ENCODE data around the gene CIT.
"Not testable (repeated sequence)": the region's sequence is repeated elsewhere in the genome, so short reads cannot be mapped to it uniquely, and the experiment has no call there.

The CIT gene

GRCh38 chr12:119715268-119715620, 161.9 kb downstream of the CIT start:
- Mint-ChIP-seq H3K4me1 (no peaks in the 10 kb centered on the region), H3K27ac (ENCODE audit: low read depth) (no peak overlapping the region), H3K36me3 (ENCODE audit: insufficient read depth) (peaks cover 6% of the 10 kb centered on the region), H3K4me3 (no peak overlapping the region), H3K9me3 (no peaks in the 10 kb centered on the region), H3K27me3 (no peaks in the 10 kb centered on the region)
- ATAC-seq (replicated peaks; ENCODE audit: extremely low read depth, poor library complexity, severe bottlenecking) (no peak), DNase-seq (ENCODE audit: low spot score in 2 of 2) (no peak)

GRCh38 chr12:119714614-119715267, 162.4 kb downstream of the CIT start:
- Mint-ChIP-seq H3K4me1 (no peaks in the 10 kb centered on the region), H3K36me3 (ENCODE audit: insufficient read depth) (peaks cover 6% of the 10 kb centered on the region), H3K9me3 (no peaks in the 10 kb centered on the region), H3K27me3 (no peaks in the 10 kb centered on the region), H3K4me3 (no peak overlapping the region), H3K27ac (ENCODE audit: low read depth) (no peak overlapping the region)
- no peak for DNase-seq (ENCODE audit: low spot score in 2 of 2)
- no peak for ATAC-seq (replicated peaks; ENCODE audit: extremely low read depth, poor library complexity, severe bottlenecking)

- H3K27ac Mint-ChIP-seq (ENCODE audit: low read depth), result no peak overlapping the region
- no peaks in the 10 kb centered on the region for H3K27me3 Mint-ChIP-seq
- H3K4me3 Mint-ChIP-seq, result no peak overlapping the region
- H3K9me3 Mint-ChIP-seq, result no peaks in the 10 kb centered on the region
- peaks cover 6% of the 10 kb centered on the region for H3K36me3 Mint-ChIP-seq (ENCODE audit: insufficient read depth)
- ATAC-seq (replicated peaks; ENCODE audit: extremely low read depth, poor library complexity, severe bottlenecking), result no peak
- no peaks in the 10 kb centered on the region for H3K4me1 Mint-ChIP-seq
- DNase-seq (ENCODE audit: low spot score in 2 of 2), result no peak
Observed at GRCh38 chr12:119713551-119714031, 163.5 kb downstream of the CIT start.

- Mint-ChIP-seq H3K4me3 (no peak overlapping the region), H3K4me1 (no peaks in the 10 kb centered on the region), H3K36me3 (ENCODE audit: insufficient read depth) (peaks cover 9% of the 10 kb centered on the region), H3K27me3 (no peaks in the 10 kb centered on the region), H3K27ac (ENCODE audit: low read depth) (no peak overlapping the region), H3K9me3 (no peaks in the 10 kb centered on the region)
- DNase-seq (ENCODE audit: low spot score in 2 of 2) (no peak), ATAC-seq (replicated peaks; ENCODE audit: extremely low read depth, poor library complexity, severe bottlenecking) (no peak)
Observed at GRCh38 chr12:119712721-119713120, 164.4 kb downstream of the CIT start.

GRCh38 chr12:119711693-119712092, 165.4 kb downstream of the CIT start:
- H3K27me3 Mint-ChIP-seq, result no peaks in the 10 kb centered on the region
- no peak for DNase-seq (ENCODE audit: low spot score in 2 of 2)
- no peak overlapping the region for H3K27ac Mint-ChIP-seq (ENCODE audit: low read depth)
- H3K4me1 Mint-ChIP-seq, result no peaks in the 10 kb centered on the region
- H3K36me3 Mint-ChIP-seq (ENCODE audit: insufficient read depth), result peaks cover 9% of the 10 kb centered on the region
- no peaks in the 10 kb centered on the region for H3K9me3 Mint-ChIP-seq
- ATAC-seq (replicated peaks; ENCODE audit: extremely low read depth, poor library complexity, severe bottlenecking), result no peak
- no peak overlapping the region for H3K4me3 Mint-ChIP-seq

- Mint-ChIP-seq H3K4me3 (no peak overlapping the region), H3K9me3 (no peaks in the 10 kb centered on the region), H3K36me3 (ENCODE audit: insufficient read depth) (peaks cover 6% of the 10 kb centered on the region), H3K4me1 (no peaks in the 10 kb centered on the region), H3K27ac (ENCODE audit: low read depth) (no peak overlapping the region), H3K27me3 (no peaks in the 10 kb centered on the region)
- DNase-seq (ENCODE audit: low spot score in 2 of 2) (no peak), ATAC-seq (replicated peaks; ENCODE audit: extremely low read depth, poor library complexity, severe bottlenecking) (no peak)
Observed at GRCh38 chr12:119710965-119711551, 166.1 kb downstream of the CIT start.

- H3K9me3 Mint-ChIP-seq, result no peaks in the 10 kb centered on the region
- ATAC-seq (replicated peaks; ENCODE audit: extremely low read depth, poor library complexity, severe bottlenecking), result no peak
- H3K4me3 Mint-ChIP-seq, result no peak overlapping the region
- no peak overlapping the region for H3K27ac Mint-ChIP-seq (ENCODE audit: low read depth)
- H3K4me1 Mint-ChIP-seq, result no peaks in the 10 kb centered on the region
- no peak for DNase-seq (ENCODE audit: low spot score in 2 of 2)
- peaks cover 6% of the 10 kb centered on the region for H3K36me3 Mint-ChIP-seq (ENCODE audit: insufficient read depth)
- no peaks in the 10 kb centered on the region for H3K27me3 Mint-ChIP-seq
Observed at GRCh38 chr12:119710374-119710964, 166.7 kb downstream of the CIT start.

GRCh38 chr12:119706427-119706826, 170.7 kb downstream of the CIT start:
- H3K4me1 Mint-ChIP-seq; H3K36me3 Mint-ChIP-seq (ENCODE audit: insufficient read depth); H3K4me3 Mint-ChIP-seq; H3K9me3 Mint-ChIP-seq; H3K27ac Mint-ChIP-seq (ENCODE audit: low read depth); H3K27me3 Mint-ChIP-seq; DNase-seq (ENCODE audit: low spot score in 2 of 2); ATAC-seq (replicated peaks; ENCODE audit: extremely low read depth, poor library complexity, severe bottlenecking): not testable (repeated sequence)

- DNase-seq (ENCODE audit: low spot score in 2 of 2) (no peak), ATAC-seq (replicated peaks; ENCODE audit: extremely low read depth, poor library complexity, severe bottlenecking) (no peak)
- no peak overlapping the region for H3K27ac Mint-ChIP-seq (ENCODE audit: low read depth)
- H3K9me3 Mint-ChIP-seq, result no peaks in the 10 kb centered on the region
- H3K27me3 Mint-ChIP-seq, result no peaks in the 10 kb centered on the region
- H3K36me3 Mint-ChIP-seq (ENCODE audit: insufficient read depth), result peaks cover 4% of the 10 kb centered on the region
- H3K4me1 Mint-ChIP-seq, result no peaks in the 10 kb centered on the region
- H3K4me3 Mint-ChIP-seq, result no peak overlapping the region
Observed at GRCh38 chr12:119705182-119705581, 171.9 kb downstream of the CIT start.

- no peak overlapping the region for H3K4me3 Mint-ChIP-seq
- no peaks in the 10 kb centered on the region for H3K4me1 Mint-ChIP-seq
- DNase-seq (ENCODE audit: low spot score in 2 of 2) (no peak), ATAC-seq (replicated peaks; ENCODE audit: extremely low read depth, poor library complexity, severe bottlenecking) (no peak)
- H3K27me3 Mint-ChIP-seq, result no peaks in the 10 kb centered on the region
- H3K9me3 Mint-ChIP-seq, result no peaks in the 10 kb centered on the region
- no peak overlapping the region for H3K27ac Mint-ChIP-seq (ENCODE audit: low read depth)
- peaks cover 4% of the 10 kb centered on the region for H3K36me3 Mint-ChIP-seq (ENCODE audit: insufficient read depth)
Observed at GRCh38 chr12:119704065-119704747, 172.9 kb downstream of the CIT start.

GRCh38 chr12:119700078-119700477, 177.0 kb downstream of the CIT start:
- Mint-ChIP-seq H3K4me3 (no peak overlapping the region), H3K27me3 (no peaks in the 10 kb centered on the region), H3K4me1 (no peaks in the 10 kb centered on the region), H3K27ac (ENCODE audit: low read depth) (no peak overlapping the region), H3K36me3 (ENCODE audit: insufficient read depth) (peaks cover 1% of the 10 kb centered on the region), H3K9me3 (no peaks in the 10 kb centered on the region)
- DNase-seq (ENCODE audit: low spot score in 2 of 2) (no peak), ATAC-seq (replicated peaks; ENCODE audit: extremely low read depth, poor library complexity, severe bottlenecking) (no peak)

GRCh38 chr12:119699199-119699760, 177.8 kb downstream of the CIT start:
- DNase-seq (ENCODE audit: low spot score in 2 of 2) (no peak), ATAC-seq (replicated peaks; ENCODE audit: extremely low read depth, poor library complexity, severe bottlenecking) (no peak)
- H3K27me3 Mint-ChIP-seq, result no peaks in the 10 kb centered on the region
- H3K27ac Mint-ChIP-seq (ENCODE audit: low read depth), result no peak overlapping the region
- H3K4me1 Mint-ChIP-seq, result no peaks in the 10 kb centered on the region
- H3K9me3 Mint-ChIP-seq, result no peaks in the 10 kb centered on the region
- H3K4me3 Mint-ChIP-seq, result no peak overlapping the region
- no peaks in the 10 kb centered on the region for H3K36me3 Mint-ChIP-seq (ENCODE audit: insufficient read depth)

All from central memory CD8-positive, alpha-beta T cell (primary cell).